ENCODE measurements around the gene F12. TPM values are rescaled to one million over a fixed set of nuclear protein-coding genes. Genes with fewer than 3 reads are reported as not detected.

Gene F12
- total RNA-seq, 1 donor from 2014 or later = not detected

GRCh38 chr5:177399997-177400868 lies 9.1 kb downstream of the F12 start, which contains the start of gene PFN3:
PFN3 (minus strand) TSS chr5:177400661; CDS start chr5:177400576, 85 bp downstream.
- Histone ChIP-seq H3K9me3 (ENCODE audit: low read depth) (no peaks in the 10 kb centered on the region), H3F3A (ENCODE audit: low read depth) (peaks cover 19% of the 10 kb centered on the region), H3K4me2 (no peak within 1 kb of the TSS), H3K9ac (no peak within 1 kb of the TSS), H3K36me3 (no peaks in the 10 kb centered on the region), H2AFZ (replicated peaks) (no peak within 1 kb of the TSS), H3K79me2 (ENCODE audit: low read depth) (no peaks in the 10 kb centered on the region), H4K20me1 (ENCODE audit: low read depth) (no peaks in the 10 kb centered on the region), H3K27me3 (peaks cover 58% of the 10 kb centered on the region), H3K4me3 (no peak within 1 kb of the TSS), H3K27ac (no peak within 1 kb of the TSS), H3K4me1 (peaks cover 15% of the 10 kb centered on the region)
- H3K4me3 Mint-ChIP-seq = peak within 1 kb of the TSS; percentile 10
- no peak for DNase-seq (ENCODE audit: low spot score)
- H3K9me3 Mint-ChIP-seq = no peaks in the 10 kb centered on the region
- no peak within 1 kb of the TSS for H3K27ac Mint-ChIP-seq
- no peaks in the 10 kb centered on the region for H3K36me3 Mint-ChIP-seq
- H3K27me3 Mint-ChIP-seq (ENCODE audit: insufficient read depth, low read depth) = peaks cover 40% of the 10 kb centered on the region
- TF ChIP-seq EZH2phosphoT487 (IDR thresholded peaks at IDR 0.05) (no peak), CTCF (IDR thresholded peaks at IDR 0.05) (no peak), EZH2 (IDR thresholded peaks at IDR 0.05) (no peak)
- H3K4me1 Mint-ChIP-seq = peaks cover 10% of the 10 kb centered on the region

GRCh38 chr5:177397875-177398390 lies 11.4 kb downstream of the F12 start:
- no peaks in the 10 kb centered on the region for H3K9me3 Mint-ChIP-seq
- no peak overlapping the region for H3K4me3 ChIP-seq
- no peaks in the 10 kb centered on the region for H3K36me3 ChIP-seq
- peaks cover 23% of the 10 kb centered on the region for H3K27me3 Mint-ChIP-seq (ENCODE audit: insufficient read depth, low read depth)
- H2AFZ ChIP-seq (replicated peaks) = no peak overlapping the region
- H4K20me1 ChIP-seq (ENCODE audit: low read depth) = no peaks in the 10 kb centered on the region
- no peak overlapping the region for H3K4me3 Mint-ChIP-seq
- DNase-seq (ENCODE audit: low spot score) = no peak
- H3K79me2 ChIP-seq (ENCODE audit: low read depth) = no peaks in the 10 kb centered on the region
- no peaks in the 10 kb centered on the region for H3K9me3 ChIP-seq (ENCODE audit: low read depth)
- H3K27ac Mint-ChIP-seq = no peak overlapping the region
- H3F3A ChIP-seq (ENCODE audit: low read depth) = peaks cover 15% of the 10 kb centered on the region
- no peaks in the 10 kb centered on the region for H3K36me3 Mint-ChIP-seq
- H3K27ac ChIP-seq = no peak overlapping the region
- H3K4me1 Mint-ChIP-seq = peaks cover 8% of the 10 kb centered on the region
- no peak overlapping the region for H3K9ac ChIP-seq
- peaks cover 4% of the 10 kb centered on the region for H3K4me1 ChIP-seq
- peaks cover 35% of the 10 kb centered on the region for H3K27me3 ChIP-seq
- TF ChIP-seq EZH2phosphoT487 (IDR thresholded peaks at IDR 0.05) (no peak), CTCF (IDR thresholded peaks at IDR 0.05) (no peak), EZH2 (IDR thresholded peaks at IDR 0.05) (no peak)
- H3K4me2 ChIP-seq = no peak overlapping the region

- no peak overlapping the region for H3K4me2 ChIP-seq
- Mint-ChIP-seq H3K4me1 (peaks cover under 1% of the 10 kb centered on the region), H3K27me3 (ENCODE audit: insufficient read depth, low read depth) (peaks cover 13% of the 10 kb centered on the region), H3K4me3 (no peak overlapping the region), H3K27ac (no peak overlapping the region), H3K9me3 (no peaks in the 10 kb centered on the region), H3K36me3 (no peaks in the 10 kb centered on the region)
- no peaks in the 10 kb centered on the region for H3K36me3 ChIP-seq
- DNase-seq (ENCODE audit: low spot score) = no peak
- H3K4me1 ChIP-seq = no peaks in the 10 kb centered on the region
- H3K9ac ChIP-seq = no peak overlapping the region
- no peaks in the 10 kb centered on the region for H3K9me3 ChIP-seq (ENCODE audit: low read depth)
- peaks cover 4% of the 10 kb centered on the region for H3F3A ChIP-seq (ENCODE audit: low read depth)
- no peak overlapping the region for H2AFZ ChIP-seq (replicated peaks)
- H3K4me3 ChIP-seq = no peak overlapping the region
- TF ChIP-seq EZH2 (IDR thresholded peaks at IDR 0.05) (no peak), EZH2phosphoT487 (IDR thresholded peaks at IDR 0.05) (no peak), CTCF (IDR thresholded peaks at IDR 0.05) (no peak)
- H3K79me2 ChIP-seq (ENCODE audit: low read depth) = no peaks in the 10 kb centered on the region
- peaks cover 24% of the 10 kb centered on the region for H3K27me3 ChIP-seq
- H4K20me1 ChIP-seq (ENCODE audit: low read depth) = no peaks in the 10 kb centered on the region
- no peak overlapping the region for H3K27ac ChIP-seq
Measured at GRCh38 chr5:177396807-177397206, 12.6 kb downstream of the F12 start.

Measured in neural progenitor cell (in vitro differentiated cells).